Heart right ventricle (tissue), 16 donors: ENCODE data around the gene RAB10. TPM values are rescaled to one million over a fixed set of nuclear protein-coding genes. Genes with fewer than 3 reads are reported as not detected.
A peak's percentile ranks its signal among the peaks of the same experiment; 100 is the strongest.

Experiments used
- ATAC-seq, 8 donors: fragments of 200-7000 bp; cut with Tn5 transposase; one replicate each; pipeline ENCODE4 v1.9.1; 2020; ENCODE audit warnings: mild to moderate bottlenecking in 8 of 8, moderate library complexity in 8 of 8, moderate number of reproducible peaks in 1 of 8
- DNase-seq, 2 donors: peaks; one replicate each; pipeline ENCODE4 v3.0.0-alpha.2; 2020
- H3K27ac ChIP-seq, 10 donors: fragments of 200-600 bp; sonication (generic) in 2 of 10; one replicate each; pipeline versions ENCODE4 v1.5.0 to v1.8.0; 2020 to 2022; ENCODE audit warnings: mild to moderate bottlenecking in 3 of 10
- H3K27me3 ChIP-seq, 7 donors: fragments of 200-600 bp; one replicate each; pipeline ENCODE4 v1.8.0; 2021 to 2022; ENCODE audit warnings: mild to moderate bottlenecking in 2 of 7
- H3K36me3 ChIP-seq, 9 donors: fragments of 200-600 bp; sonication (generic) in 1 of 9; one replicate each; pipeline versions ENCODE4 v1.5.0 to v1.8.0; 2020 to 2022; ENCODE audit warnings: mild to moderate bottlenecking in 2 of 9
- H3K4me1 ChIP-seq, 9 donors: fragments of 200-600 bp; sonication (generic) in 1 of 9; one replicate each; pipeline versions ENCODE4 v1.5.0 to v1.8.0; 2020 to 2022; ENCODE audit warnings: mild to moderate bottlenecking in 4 of 9
- H3K4me3 ChIP-seq, 10 donors: fragments of 200-600 bp; sonication (generic) in 2 of 10; one replicate each; pipeline versions ENCODE4 v1.5.0 to v1.8.0; 2020 to 2022; ENCODE audit warnings: mild to moderate bottlenecking in 7 of 10, moderate library complexity in 2 of 10
- H3K9me3 ChIP-seq, 11 donors: fragments of 200-600 bp in 10 of 11; sonication (generic) in 2 of 11; one replicate each; pipeline versions ENCODE4 v1.5.0 to v1.8.0; 2013 to 2022; ENCODE audit warnings: mild to moderate bottlenecking in 2 of 11, control low read depth in 1 of 11, moderate library complexity in 1 of 11
- CTCF ChIP-seq, 9 donors: fragments of 200-600 bp; sonication (generic) in 2 of 9; IDR thresholded peaks; one replicate each; pipeline versions ENCODE4 v1.5.0 to v1.8.0; 2021 to 2022; ENCODE audit warnings: antibody characterized with exemption in 9 of 9, mild to moderate bottlenecking in 5 of 9, moderate library complexity in 1 of 9
- WGBS, 2 donors: extraction: QIAGEN DNeasy Blood & Tissue Kit; methylation state at CpG; one replicate each; pipeline ENCODE4 v1.1.7; 2013; ENCODE audit warnings: inconsistent platforms in 1 of 2; 5-methylcytosine and 5-hydroxymethylcytosine counted together
- intact Hi-C, 10 donors: fragments of 100-400 bp; cut with DNase I; formaldehyde crosslinking; loops; one replicate each; pipeline versions ENCODE4 v1.11.1 to v1.14.2; 2022
- polyA plus RNA-seq, 2 donors: library from polyadenylated mRNA; stranded (reverse); fragments of 200-250 nt; gene quantifications; one replicate each; pipeline ENCODE4 v1.2.3, GENCODE V29; 2013
- total RNA-seq, 10 donors: library from RNA; stranded (reverse); fragmentation: NEBNext Ultra II Directional in 3 of 10; extraction: Animal tissue kit (Norgen Biotek cat#: 25700) in 3 of 10; gene quantifications; one replicate each; pipeline versions ENCODE4 v1.2.1 to v1.2.4, GENCODE V29; 2021 to 2023
- donor health status: Arrhythmogenic right ventricular cardiomyopathy.
- donor health status: ischemic (EF 13 %, LVEDD 7.1; RV severe dilation, severe dysfunction).
- donor health status: healthy with polysubstance abuse.
- donor health status: DM: no; HTN: yes; CAD: no.
- donor health status: DM: no; HTN: no; CAD: no.
- donor health status: ischemic (EF 25% LVEDD 6.9; RV normal size, moderate dysfunction).
- donor health status: ischemic (EF 25% LVEDD 5.7; RV mildly dilated, moderate dysfunction).
- donor health status: healthy.
- donor health status: DM: yes; HTN: yes; CAD: no.
- donor health status: Ischemic cardiomyopathy.
- donor health status: ischemic (EF 35%, LVEDD 5.7; RV mildly dilated, moderate dysfunction).
- donor health status: nonischemic (EF 11% LVEDD 7.7; RV severe dilation, severe dysfunction).
- donor health status: DM: yes; HTN: yes; CAD: no.
- donor health status: PGD.
- donor health status: ischemic (EF 29% LVEDD 5.4; RV normal size, mild dysfunction).
- donor health status: nonischemic (EF 23%, LVEDD 6.1; RV moderate dilation, normal function).

The RAB10 gene
- total and polyA plus RNA-seq, 12 donors = 32.2 to 110 (median 94.2) TPM

GRCh38 chr2:26179446-26179913 is 145.6 kb downstream of the RAB10 start:
- ATAC-seq (peak in 5 of 8 donors; percentile 18 to 74 (median 29)), DNase-seq (no peak)
- peak overlapping the region in 3 of 10 donors; percentile 41 to 55 (median 52) for H3K27ac ChIP-seq
- H3K9me3 ChIP-seq = no peaks in the 10 kb centered on the region
- no peaks in the 10 kb centered on the region for H3K36me3 ChIP-seq
- H3K4me1 ChIP-seq = peaks cover 6 to 25% (median 11%) of the 10 kb centered on the region in 9 donors
- H3K4me3 ChIP-seq = peak overlapping the region in 9 of 10 donors; percentile 42 to 72 (median 60)
- 18 to 23% methylated on average over 12 of the region's 12 CpGs for WGBS, 2 donors
- intact Hi-C loops = no loop called here
- TF ChIP-seq CTCF (IDR thresholded peaks at IDR 0.05) = no peak
- H3K27me3 ChIP-seq = peaks cover 0 to 28% (median 13%) of the 10 kb centered on the region in 7 donors

- intact Hi-C loops = no loop called here
- Histone ChIP-seq H3K27ac (no peak overlapping the region), H3K4me3 (no peak overlapping the region), H3K9me3 (no peaks in the 10 kb centered on the region), H3K36me3 (no peaks in the 10 kb centered on the region), H3K4me1 (peaks cover 6 to 34% (median 18%) of the 10 kb centered on the region in 9 donors), H3K27me3 (peaks cover 0 to 22% (median 0%) of the 10 kb centered on the region in 7 donors)
- DNase-seq (no peak), ATAC-seq (no peak)
- no peak for TF ChIP-seq CTCF (IDR thresholded peaks at IDR 0.05)
- WGBS, 2 donors = 80 to 85% methylated on average over 5 of the region's 5 CpGs
These were observed 148.6 kb downstream of the RAB10 start for GRCh38 chr2:26182441-26182840.

GRCh38 chr2:26182887-26183630 is 149.2 kb downstream of the RAB10 start:
- H3K27ac ChIP-seq = no peak overlapping the region
- ATAC-seq (no peak), DNase-seq (no peak)
- WGBS, 2 donors = 96 to 97% methylated on average over 11 of the region's 11 CpGs
- TF ChIP-seq CTCF (IDR thresholded peaks at IDR 0.05) = no peak
- H3K4me3 ChIP-seq = no peak overlapping the region
- H3K36me3 ChIP-seq = no peaks in the 10 kb centered on the region
- intact Hi-C loops = no loop called here
- H3K27me3 ChIP-seq = peaks cover 0 to 22% (median 0%) of the 10 kb centered on the region in 7 donors
- no peaks in the 10 kb centered on the region for H3K9me3 ChIP-seq
- H3K4me1 ChIP-seq = peaks cover 6 to 34% (median 18%) of the 10 kb centered on the region in 9 donors

GRCh38 chr2:26184121-26184520 is 150.2 kb downstream of the RAB10 start:
- peak overlapping the region in 9 of 10 donors; percentile 37 to 74 (median 61) for H3K4me3 ChIP-seq
- no peaks in the 10 kb centered on the region for H3K36me3 ChIP-seq
- DNase-seq (no peak), ATAC-seq (peak in 1 of 8 donors; percentile 1)
- peaks cover 0 to 22% (median 0%) of the 10 kb centered on the region in 7 donors for H3K27me3 ChIP-seq
- intact Hi-C loops = no loop called here
- peaks cover 5 to 26% (median 13%) of the 10 kb centered on the region in 9 donors for H3K4me1 ChIP-seq
- WGBS, 2 donors = 40 to 52% methylated on average over 33 to 34 of the region's 34 CpGs
- TF ChIP-seq CTCF (IDR thresholded peaks at IDR 0.05) = no peak
- peak overlapping the region in 1 of 10 donors; percentile 52 for H3K27ac ChIP-seq
- H3K9me3 ChIP-seq = no peaks in the 10 kb centered on the region
